H9 (cell line): Measurements from ENCODE around the gene AVPR2. TPM values are rescaled to one million over a fixed set of nuclear protein-coding genes. Genes with fewer than 3 reads are reported as not detected.

Source experiments
- DNase-seq: peaks from one replicate; pipeline ENCODE4 v3.0.0-alpha.2; 2017
- H2AFZ ChIP-seq: one replicate; pipeline ENCODE4 v1.6.1; 2013; ENCODE audit warnings: mild to moderate bottlenecking, low read length, control low read depth, moderate library complexity
- H2AK5ac ChIP-seq: 2 replicates; pipeline ENCODE4 v1.6.1; 2013; ENCODE audit warnings: low read length, control low read depth, mixed read lengths; ENCODE audit not compliant: insufficient read length
- H2BK120ac ChIP-seq: one replicate; pipeline ENCODE4 v1.6.1; 2013; ENCODE audit warnings: low read depth, mild to moderate bottlenecking, low read length, control low read depth, inconsistent platforms; ENCODE audit not compliant: poor library complexity, severe bottlenecking
- H2BK12ac ChIP-seq: 2 replicates; pipeline ENCODE4 v1.6.1; 2013; ENCODE audit warnings: low read length, control low read depth, mixed read lengths, low read depth; ENCODE audit not compliant: insufficient read length
- H2BK15ac ChIP-seq: 2 replicates; pipeline ENCODE4 v1.6.1; 2013; ENCODE audit warnings: low read depth, low read length, control low read depth
- H2BK20ac ChIP-seq: one replicate; pipeline ENCODE4 v1.6.1; 2013; ENCODE audit warnings: low read depth, mild to moderate bottlenecking, low read length, control low read depth, inconsistent platforms; ENCODE audit not compliant: poor library complexity, severe bottlenecking
- H2BK5ac ChIP-seq: 2 replicates; pipeline ENCODE4 v1.6.1; 2013; ENCODE audit warnings: low read length, control low read depth, mixed read lengths; ENCODE audit not compliant: insufficient read length
- H3K14ac ChIP-seq: 2 replicates; pipeline ENCODE4 v1.6.1; 2013; ENCODE audit warnings: low read length, control low read depth; ENCODE audit not compliant: insufficient read depth
- H3K18ac ChIP-seq: 2 replicates; pipeline ENCODE4 v1.6.1; 2013; ENCODE audit warnings: low read depth, mild to moderate bottlenecking, mixed read lengths, low read length, control low read depth; ENCODE audit not compliant: insufficient read length
- H3K23ac ChIP-seq: 2 replicates; pipeline ENCODE4 v1.6.1; 2013; ENCODE audit warnings: low read length, control low read depth, mixed read lengths, low read depth; ENCODE audit not compliant: insufficient read length
- H3K23me2 ChIP-seq: 2 replicates; pipeline ENCODE4 v1.6.1; 2013; ENCODE audit warnings: low read depth, mild to moderate bottlenecking, mixed read lengths, low read length, control low read depth; ENCODE audit not compliant: insufficient read length, poor library complexity, severe bottlenecking
- H3K27ac ChIP-seq: 2 replicates; pipeline ENCODE4 v1.5.1; 2013; ENCODE audit warnings: low read length, control low read depth, mixed read lengths, low read depth; ENCODE audit not compliant: insufficient read length
- H3K27me3 ChIP-seq: 2 replicates; pipeline ENCODE4 v1.6.1; 2013; ENCODE audit warnings: low read length, control low read depth, inconsistent platforms; ENCODE audit not compliant: insufficient read depth
- H3K4ac ChIP-seq: 2 replicates; pipeline ENCODE4 v1.6.1; 2013; ENCODE audit warnings: low read depth, mild to moderate bottlenecking, control low read depth, inconsistent platforms, low read length, moderate library complexity
- H3K4me1 ChIP-seq: 2 replicates; pipeline ENCODE4 v1.6.1; 2013; ENCODE audit warnings: low read length, control low read depth, inconsistent platforms; ENCODE audit not compliant: insufficient read depth
- H3K4me2 ChIP-seq: 2 replicates; pipeline ENCODE4 v1.6.1; 2013; ENCODE audit warnings: low read length, control low read depth, mixed read lengths; ENCODE audit not compliant: insufficient read length, insufficient read depth
- H3K56ac ChIP-seq: 2 replicates; pipeline ENCODE4 v1.6.1; 2013; ENCODE audit warnings: low read depth, mild to moderate bottlenecking, mixed read lengths, low read length, control low read depth; ENCODE audit not compliant: insufficient read length
- H3K79me1 ChIP-seq: 2 replicates; pipeline ENCODE4 v1.6.1; 2013; ENCODE audit warnings: low read depth, mild to moderate bottlenecking, moderate library complexity, low read length, control low read depth, inconsistent platforms; ENCODE audit not compliant: insufficient read depth, poor library complexity, severe bottlenecking
- H3K79me2 ChIP-seq: 2 replicates; pipeline ENCODE4 v1.6.1; 2013; ENCODE audit warnings: low read length, control low read depth, inconsistent platforms; ENCODE audit not compliant: insufficient read depth
- H3K9ac ChIP-seq: 2 replicates; pipeline ENCODE4 v1.6.1; 2013; ENCODE audit warnings: low read length, control low read depth, mixed read lengths; ENCODE audit not compliant: insufficient read length; ENCODE audit errors: extremely low read depth
- H3K9me3 ChIP-seq: one replicate; pipeline ENCODE4 v1.6.1; 2013; ENCODE audit warnings: low read depth, low read length, inconsistent platforms; ENCODE audit not compliant: control insufficient read depth
- H3T11ph ChIP-seq: one replicate; pipeline ENCODE4 v1.6.1; 2013; ENCODE audit warnings: mild to moderate bottlenecking, low read length, control low read depth, inconsistent platforms
- H4K20me1 ChIP-seq: one replicate; pipeline ENCODE4 v1.6.1; 2013; ENCODE audit not compliant: control insufficient read depth, insufficient read length, insufficient read depth
- H4K5ac ChIP-seq: 2 replicates; pipeline ENCODE4 v1.6.1; 2013; ENCODE audit warnings: low read depth, mild to moderate bottlenecking, mixed read lengths, low read length, control low read depth; ENCODE audit not compliant: insufficient read length
- H4K8ac ChIP-seq: replicated peaks from 2 replicates; pipeline ENCODE4 v1.6.1; 2013; ENCODE audit warnings: low read length, control low read depth, mixed read lengths, low read depth; ENCODE audit not compliant: insufficient read length
- H4K91ac ChIP-seq: 2 replicates; pipeline ENCODE4 v1.6.1; 2013; ENCODE audit warnings: low read depth, mild to moderate bottlenecking, moderate library complexity, mixed read lengths, low read length, control low read depth; ENCODE audit not compliant: insufficient read length
- H3K27ac Mint-ChIP-seq, 3 experiments: 2 replicates in 2 of 3; 3 replicates in 1 of 3; pipeline ENCODE4 v1.8.0; 2020 to 2021; ENCODE audit warnings: mixed read lengths in 3 of 3, mild to moderate bottlenecking in 1 of 3, moderate library complexity in 1 of 3
- H3K27me3 Mint-ChIP-seq: 2 replicates; pipeline ENCODE4 v1.8.0; 2021; ENCODE audit warnings: low read depth, mild to moderate bottlenecking, moderate library complexity, mixed read lengths
- H3K36me3 Mint-ChIP-seq, 3 experiments: 2 replicates in 2 of 3; 3 replicates in 1 of 3; pipeline ENCODE4 v1.8.0; 2020 to 2021; ENCODE audit warnings: low read depth in 3 of 3, mixed read lengths in 3 of 3; ENCODE audit not compliant: insufficient read depth in 1 of 3
- H3K4me1 Mint-ChIP-seq, 2 experiments: 2 replicates each; pipeline ENCODE4 v1.8.0; 2020; ENCODE audit warnings: mixed read lengths in 2 of 2
- H3K4me3 Mint-ChIP-seq, 2 experiments: 2 replicates in 1 of 2; 3 replicates in 1 of 2; pipeline ENCODE4 v1.8.0; 2020 to 2021; ENCODE audit warnings: mild to moderate bottlenecking in 2 of 2, mixed read lengths in 2 of 2, moderate library complexity in 1 of 2
- H3K9me3 Mint-ChIP-seq, 2 experiments: 2 replicates in 1 of 2; 3 replicates in 1 of 2; pipeline ENCODE4 v1.8.0; 2020; ENCODE audit warnings: mild to moderate bottlenecking in 2 of 2, mixed read lengths in 2 of 2, moderate library complexity in 1 of 2
- WGBS: extraction: QIAGEN DNeasy Blood & Tissue Kit; methylation state at CpG from one replicate; pipeline ENCODE4 v1.1.7; 2013; ENCODE audit warnings: missing lambda C conversion rate, low lambda C conversion rate, mixed read lengths; ENCODE audit not compliant: insufficient read length; ENCODE audit errors: extremely low coverage; 5-methylcytosine and 5-hydroxymethylcytosine counted together
- total RNA-seq: library from RNA; stranded (reverse); gene quantifications from 2 replicates; pipeline ENCODE4 v1.2.1, GENCODE V29; 2021
- TF ChIP-seq, protein P1 (sequence below): fragments of 200-600 bp; sonication (generic); conservative IDR thresholded peaks from 3 replicates; pipeline ENCODE4 v1.8.0; 2021; ENCODE audit warnings: antibody characterized with exemption, mild to moderate bottlenecking

AVPR2 gene
- total RNA-seq, 1 experiment from 2014 or later = not detected

DNA sequence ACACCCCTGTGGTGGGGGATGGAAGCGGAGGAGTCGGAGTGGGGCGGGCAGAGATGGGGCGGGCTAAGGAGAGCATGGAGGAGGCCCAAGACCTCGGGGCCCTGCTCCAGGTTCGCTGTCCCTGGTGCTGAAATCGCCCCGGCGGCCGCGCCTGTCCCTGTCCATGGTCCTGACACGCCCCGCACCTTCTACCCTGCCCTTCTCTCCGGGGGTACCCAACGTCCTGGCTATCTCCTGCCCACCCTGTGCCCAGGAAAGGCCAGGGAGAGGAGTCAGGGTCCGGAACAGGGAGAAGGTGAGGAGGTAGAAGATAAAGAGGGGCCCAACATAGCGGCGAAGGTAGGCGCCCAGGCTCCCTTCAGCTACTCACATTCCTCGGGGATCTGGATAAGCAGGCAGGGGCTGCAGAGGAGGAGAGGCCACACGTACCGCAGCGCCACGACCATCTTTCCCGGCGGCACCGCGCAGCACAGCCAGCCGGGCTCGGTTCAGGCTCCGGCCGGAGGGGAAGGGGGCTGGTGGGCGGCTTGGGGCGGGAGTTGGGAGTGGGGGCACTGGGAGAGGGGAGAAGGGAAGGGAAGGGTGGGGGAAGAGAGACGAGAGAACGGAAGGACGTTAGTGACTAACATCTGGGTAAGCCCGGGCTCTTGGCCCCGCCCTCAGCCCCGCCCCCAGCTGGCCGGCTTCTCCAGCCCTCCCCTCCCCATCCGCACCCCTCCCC is 28.9 kb upstream of the AVPR2 start:
- DNase-seq = peak; percentile 76
- H2AK5ac ChIP-seq = no peak overlapping the region
- no peaks in the 10 kb centered on the region for H3K27me3 ChIP-seq
- Mint-ChIP-seq H3K4me1 (peaks cover 27 to 57% of the 10 kb centered on the region in 2 experiments), H3K36me3 (peaks cover 6 to 23% (median 13%) of the 10 kb centered on the region in 3 experiments; a peak in 6 of 7 replicates), H3K27me3 (peaks cover 18% of the 10 kb centered on the region), H3K4me3 (peak overlapping the region in 1 of 2 experiments; percentile 60; a peak in 4 of 5 replicates), H3K9me3 (peaks cover 71 to 83% of the 10 kb centered on the region in 2 experiments), H3K27ac (no peak overlapping the region)
- no peak overlapping the region for H2BK5ac ChIP-seq
- TF ChIP-seq, protein P1, sequence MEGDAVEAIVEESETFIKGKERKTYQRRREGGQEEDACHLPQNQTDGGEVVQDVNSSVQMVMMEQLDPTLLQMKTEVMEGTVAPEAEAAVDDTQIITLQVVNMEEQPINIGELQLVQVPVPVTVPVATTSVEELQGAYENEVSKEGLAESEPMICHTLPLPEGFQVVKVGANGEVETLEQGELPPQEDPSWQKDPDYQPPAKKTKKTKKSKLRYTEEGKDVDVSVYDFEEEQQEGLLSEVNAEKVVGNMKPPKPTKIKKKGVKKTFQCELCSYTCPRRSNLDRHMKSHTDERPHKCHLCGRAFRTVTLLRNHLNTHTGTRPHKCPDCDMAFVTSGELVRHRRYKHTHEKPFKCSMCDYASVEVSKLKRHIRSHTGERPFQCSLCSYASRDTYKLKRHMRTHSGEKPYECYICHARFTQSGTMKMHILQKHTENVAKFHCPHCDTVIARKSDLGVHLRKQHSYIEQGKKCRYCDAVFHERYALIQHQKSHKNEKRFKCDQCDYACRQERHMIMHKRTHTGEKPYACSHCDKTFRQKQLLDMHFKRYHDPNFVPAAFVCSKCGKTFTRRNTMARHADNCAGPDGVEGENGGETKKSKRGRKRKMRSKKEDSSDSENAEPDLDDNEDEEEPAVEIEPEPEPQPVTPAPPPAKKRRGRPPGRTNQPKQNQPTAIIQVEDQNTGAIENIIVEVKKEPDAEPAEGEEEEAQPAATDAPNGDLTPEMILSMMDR = 0 out of 3 replicates have a peak, but pooled peaks have one; percentile 13
- no peak overlapping the region for H4K91ac ChIP-seq
- peak overlapping the region; percentile 8 for H3K4me2 ChIP-seq
- peaks cover 3% of the 10 kb centered on the region for H3K23me2 ChIP-seq
- H3K79me1 ChIP-seq = no peaks in the 10 kb centered on the region
- H3K9ac ChIP-seq = no peak overlapping the region
- WGBS = no CpG with 5 or more reads among the region's 42 CpGs
- H3K9me3 ChIP-seq = no peaks in the 10 kb centered on the region
- no peaks in the 10 kb centered on the region; the same call in none of the 2 replicates for H3K4me1 ChIP-seq
- H3K23ac ChIP-seq = no peak overlapping the region
- H3K56ac ChIP-seq = no peak overlapping the region
- no peak overlapping the region for H3K27ac ChIP-seq
- no peak overlapping the region for H2BK20ac ChIP-seq
- no peak overlapping the region for H2BK15ac ChIP-seq
- H2BK120ac ChIP-seq = no peak overlapping the region
- H3T11ph ChIP-seq = no peak overlapping the region
- no peak overlapping the region for H3K4ac ChIP-seq
- H3K79me2 ChIP-seq = no peaks in the 10 kb centered on the region
- H4K8ac ChIP-seq = no peak overlapping the region
- no peak overlapping the region for H3K18ac ChIP-seq
- no peak overlapping the region for H2AFZ ChIP-seq
- H4K5ac ChIP-seq = no peak overlapping the region
- no peaks in the 10 kb centered on the region for H4K20me1 ChIP-seq
- no peak overlapping the region for H3K14ac ChIP-seq
- no peak overlapping the region for H2BK12ac ChIP-seq
